Loucy (cell line): ENCODE results near the gene KRTAP10-5.

Experiments
- H2AFZ ChIP-seq: fragments of 200-600 bp; sonication (generic); 2 replicates; pipeline ENCODE4 v1.6.0; 2016; ENCODE audit warnings: antibody characterized with exemption, mild to moderate bottlenecking, low read length, moderate library complexity
- H3F3A ChIP-seq: fragments of 200-600 bp; 2 replicates; pipeline ENCODE4 v1.6.0; 2016; ENCODE audit warnings: antibody characterized with exemption, low read depth, mild to moderate bottlenecking
- H3K27me3 ChIP-seq: fragments of 200-600 bp; sonication (generic); 2 replicates; pipeline ENCODE4 v1.6.1; 2014; ENCODE audit warnings: low read length, mild to moderate bottlenecking; ENCODE audit not compliant: insufficient read depth, poor library complexity, severe bottlenecking
- H3K36me3 ChIP-seq: fragments of 200-600 bp; sonication (generic); 2 replicates; pipeline ENCODE4 v1.6.1; 2016; ENCODE audit warnings: low read length; ENCODE audit not compliant: insufficient read depth
- H3K4me1 ChIP-seq: fragments of 200-600 bp; sonication (generic); 2 replicates; pipeline ENCODE4 v1.5.1; 2014; ENCODE audit warnings: low read length, mild to moderate bottlenecking; ENCODE audit not compliant: insufficient read depth, poor library complexity, severe bottlenecking
- H3K4me2 ChIP-seq: fragments of 200-600 bp; sonication (generic); 2 replicates; pipeline ENCODE4 v1.6.0; 2014; ENCODE audit warnings: antibody characterized with exemption, low read length, low read depth, mild to moderate bottlenecking; ENCODE audit not compliant: poor library complexity, severe bottlenecking
- H3K4me3 ChIP-seq: fragments of 200-600 bp; sonication (generic); 2 replicates; pipeline ENCODE4 v1.5.1; 2014; ENCODE audit warnings: low read length, mild to moderate bottlenecking, mixed read lengths; ENCODE audit not compliant: poor library complexity, severe bottlenecking
- H3K79me2 ChIP-seq: fragments of 200-600 bp; sonication (generic); 2 replicates; pipeline ENCODE4 v1.6.1; 2014; ENCODE audit warnings: low read length; ENCODE audit not compliant: insufficient read depth
- H3K9ac ChIP-seq: fragments of 200-600 bp; sonication (generic); 2 replicates; pipeline ENCODE4 v1.6.0; 2014; ENCODE audit warnings: mild to moderate bottlenecking, low read depth, low read length, moderate library complexity; ENCODE audit not compliant: poor library complexity, severe bottlenecking
- H3K9me2 ChIP-seq: fragments of 200-600 bp; sonication (generic); replicated peaks from 2 replicates; pipeline ENCODE4 v1.6.1; 2016; ENCODE audit warnings: low read depth, low read length, mixed read lengths
- H3K9me3 ChIP-seq: fragments of 200-600 bp; sonication (generic); 2 replicates; pipeline ENCODE4 v1.6.1; 2014; ENCODE audit warnings: mild to moderate bottlenecking, antibody characterized with exemption, low read length, low read depth; ENCODE audit not compliant: insufficient read depth
- H4K20me1 ChIP-seq: fragments of 200-600 bp; sonication (generic); 2 replicates; pipeline ENCODE4 v1.6.0; 2014; ENCODE audit warnings: antibody characterized with exemption, low read length, mild to moderate bottlenecking; ENCODE audit not compliant: insufficient read depth, poor library complexity, severe bottlenecking
- EZH2phosphoT487 ChIP-seq: fragments of 200-600 bp; IDR thresholded peaks from 2 replicates; pipeline ENCODE4 v1.6.1; 2018; ENCODE audit warnings: antibody characterized with exemption, mild to moderate bottlenecking, moderate library complexity, borderline replicate concordance
- TF ChIP-seq, protein P1 (sequence below): fragments of 200-600 bp; sonication (generic); conservative IDR thresholded peaks from 2 replicates; pipeline ENCODE4 v1.5.1; 2014; ENCODE audit warnings: mild to moderate bottlenecking, antibody characterized with exemption, low read length

The KRTAP10-5 gene

DNA sequence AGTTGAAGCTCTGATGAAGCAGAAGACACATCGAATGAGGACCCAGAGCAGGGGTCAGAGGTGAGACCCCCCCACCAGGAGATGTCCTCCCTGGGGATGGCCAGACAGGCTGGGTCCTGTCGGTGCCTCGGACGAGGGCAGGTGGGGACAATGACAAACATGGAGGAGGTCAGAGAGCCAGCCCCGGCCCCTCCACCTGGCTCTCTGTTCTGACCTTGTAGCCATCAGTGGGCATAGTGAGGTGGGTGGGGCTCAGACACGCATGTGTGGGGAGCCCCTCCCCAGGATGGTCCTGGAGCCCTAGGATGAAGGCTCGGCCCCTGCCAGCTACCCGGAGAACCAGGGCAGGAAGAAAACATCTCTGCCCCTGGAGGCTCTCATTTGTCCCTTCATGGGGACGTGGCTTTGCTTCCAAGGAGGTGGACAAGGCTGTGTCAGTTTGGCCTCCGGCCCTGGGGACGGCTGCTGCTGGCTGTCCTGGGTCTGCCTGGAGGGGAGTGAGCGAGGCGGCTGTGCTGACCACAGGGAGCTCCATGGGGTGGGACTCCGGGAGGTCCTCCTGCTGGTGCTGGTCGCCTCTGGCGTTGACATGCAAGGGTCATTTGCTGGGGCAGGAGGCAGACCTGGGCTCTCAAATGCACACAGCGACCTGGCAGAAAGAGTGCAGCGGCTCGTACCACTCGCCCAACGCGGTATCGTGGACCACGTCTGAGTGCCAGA is 9.3 kb upstream of the KRTAP10-5 start:
- TF ChIP-seq, protein P1, sequence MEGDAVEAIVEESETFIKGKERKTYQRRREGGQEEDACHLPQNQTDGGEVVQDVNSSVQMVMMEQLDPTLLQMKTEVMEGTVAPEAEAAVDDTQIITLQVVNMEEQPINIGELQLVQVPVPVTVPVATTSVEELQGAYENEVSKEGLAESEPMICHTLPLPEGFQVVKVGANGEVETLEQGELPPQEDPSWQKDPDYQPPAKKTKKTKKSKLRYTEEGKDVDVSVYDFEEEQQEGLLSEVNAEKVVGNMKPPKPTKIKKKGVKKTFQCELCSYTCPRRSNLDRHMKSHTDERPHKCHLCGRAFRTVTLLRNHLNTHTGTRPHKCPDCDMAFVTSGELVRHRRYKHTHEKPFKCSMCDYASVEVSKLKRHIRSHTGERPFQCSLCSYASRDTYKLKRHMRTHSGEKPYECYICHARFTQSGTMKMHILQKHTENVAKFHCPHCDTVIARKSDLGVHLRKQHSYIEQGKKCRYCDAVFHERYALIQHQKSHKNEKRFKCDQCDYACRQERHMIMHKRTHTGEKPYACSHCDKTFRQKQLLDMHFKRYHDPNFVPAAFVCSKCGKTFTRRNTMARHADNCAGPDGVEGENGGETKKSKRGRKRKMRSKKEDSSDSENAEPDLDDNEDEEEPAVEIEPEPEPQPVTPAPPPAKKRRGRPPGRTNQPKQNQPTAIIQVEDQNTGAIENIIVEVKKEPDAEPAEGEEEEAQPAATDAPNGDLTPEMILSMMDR, result no peak
- H3F3A ChIP-seq, result no peaks in the 10 kb centered on the region
- no peaks in the 10 kb centered on the region for H3K4me1 ChIP-seq
- no peaks in the 10 kb centered on the region for H3K9me2 ChIP-seq
- no peak overlapping the region for H3K9ac ChIP-seq
- no peak overlapping the region for H3K4me2 ChIP-seq
- no peaks in the 10 kb centered on the region for H3K9me3 ChIP-seq
- no peak overlapping the region for H2AFZ ChIP-seq
- H3K27me3 ChIP-seq, result no peaks in the 10 kb centered on the region
- no peaks in the 10 kb centered on the region for H3K79me2 ChIP-seq
- H4K20me1 ChIP-seq, result no peaks in the 10 kb centered on the region
- no peak overlapping the region for H3K4me3 ChIP-seq
- no peaks in the 10 kb centered on the region for H3K36me3 ChIP-seq

DNA sequence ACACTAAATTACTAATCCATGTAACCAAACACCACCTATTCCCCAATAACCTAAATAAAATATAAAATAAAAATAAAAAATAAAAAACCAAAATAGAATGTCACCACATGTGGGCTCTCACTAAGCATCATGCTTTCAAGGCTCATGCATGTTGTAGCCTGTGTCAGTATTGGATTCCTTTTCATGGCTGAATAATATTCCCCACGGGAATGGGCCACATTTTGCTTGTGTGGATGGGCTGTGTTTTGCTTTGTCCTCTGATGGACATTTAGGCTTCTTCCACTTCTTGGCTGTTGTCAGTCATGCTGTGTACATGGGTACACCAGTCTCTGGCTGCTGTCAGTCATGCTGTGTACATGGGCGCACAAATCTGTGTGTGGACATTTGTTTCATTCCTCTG is 8.7 kb upstream of the KRTAP10-5 start:
- Histone ChIP-seq H4K20me1 (no peaks in the 10 kb centered on the region), H3K9me2 (no peaks in the 10 kb centered on the region), H3K36me3 (no peaks in the 10 kb centered on the region), H3K4me1 (no peaks in the 10 kb centered on the region), H2AFZ (no peak overlapping the region), H3K9me3 (no peaks in the 10 kb centered on the region), H3K27me3 (no peaks in the 10 kb centered on the region), H3K4me3 (no peak overlapping the region), H3F3A (no peaks in the 10 kb centered on the region), H3K9ac (no peak overlapping the region), H3K79me2 (no peaks in the 10 kb centered on the region), H3K4me2 (no peak overlapping the region)
- TF ChIP-seq, protein P1, result no peak
- TF ChIP-seq EZH2phosphoT487, result no peak

DNA sequence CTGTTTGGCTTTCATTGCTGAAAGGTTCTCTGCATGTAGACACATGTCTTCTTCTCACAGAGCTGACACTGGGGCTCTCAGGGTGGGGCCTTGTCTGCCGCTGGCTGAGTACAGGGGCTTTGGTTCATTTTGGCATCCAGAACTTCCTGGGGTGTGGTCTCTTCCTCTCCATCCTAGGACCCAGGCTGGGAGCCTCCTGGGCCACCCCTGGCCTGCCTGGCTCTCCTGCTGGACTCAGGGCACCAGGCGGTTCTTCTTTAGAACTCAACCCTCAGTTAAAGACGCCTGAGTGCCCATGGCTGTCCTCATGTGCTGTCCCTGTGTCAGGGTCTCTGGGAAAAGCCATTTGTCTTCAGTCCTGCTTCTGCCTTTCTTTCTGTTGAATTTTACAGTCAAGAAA is 5.5 kb upstream of the KRTAP10-5 start:
- Histone ChIP-seq H3K27me3 (no peaks in the 10 kb centered on the region), H3K4me2 (no peak overlapping the region), H4K20me1 (no peaks in the 10 kb centered on the region), H2AFZ (no peak overlapping the region), H3K36me3 (no peaks in the 10 kb centered on the region), H3K9me2 (no peaks in the 10 kb centered on the region), H3K4me1 (no peaks in the 10 kb centered on the region), H3K9me3 (peaks cover 6% of the 10 kb centered on the region; the same call in 1 of the 2 replicates), H3K9ac (no peak overlapping the region), H3K4me3 (no peak overlapping the region), H3K79me2 (no peaks in the 10 kb centered on the region), H3F3A (no peaks in the 10 kb centered on the region; the same call in 1 of the 2 replicates)
- TF ChIP-seq, protein P1, result no peak
- no peak for TF ChIP-seq EZH2phosphoT487
